RWPE1 (cell line): ENCODE results near the gene RNF19B.

Source experiments
- CTCF ChIA-PET: fragments of 350-600 bp; sonication (Branson Sonifier 250); formaldehyde crosslinking; extraction: SDS; loops from one replicate; lab custom pipeline; 2021; lab: Yijun Ruan, JAX
- POLR2A ChIA-PET: fragments of 400-600 bp; formaldehyde crosslinking; extraction: SDS; loops from one replicate; lab custom pipeline; 2020; ENCODE audit warnings: antibody characterized with exemption; ENCODE audit not compliant: low non-redundant PET; lab: Yijun Ruan, JAX
- DNase-seq: peaks from one replicate; pipeline ENCODE4 v3.0.0; 2012; ENCODE audit warnings: low spot score
- H3K27ac ChIP-seq: fragments of 450-650 bp; 2 replicates; pipeline ENCODE4 v1.5.1; 2017
- CTCF ChIP-seq: fragments of 450-650 bp; conservative IDR thresholded peaks from 2 replicates; pipeline ENCODE4 v1.5.1; 2017; ENCODE audit warnings: low read depth, mild to moderate bottlenecking

RNF19B gene

GRCh38 chr1:32971576-32971975 lies 7.0 kb upstream of the RNF19B start:
- no peak for DNase-seq
- ChIA-PET POLR2A (no interaction called here), CTCF (no interaction called here)
- no peak overlapping the region for H3K27ac ChIP-seq
- no peak for TF ChIP-seq CTCF

DNA sequence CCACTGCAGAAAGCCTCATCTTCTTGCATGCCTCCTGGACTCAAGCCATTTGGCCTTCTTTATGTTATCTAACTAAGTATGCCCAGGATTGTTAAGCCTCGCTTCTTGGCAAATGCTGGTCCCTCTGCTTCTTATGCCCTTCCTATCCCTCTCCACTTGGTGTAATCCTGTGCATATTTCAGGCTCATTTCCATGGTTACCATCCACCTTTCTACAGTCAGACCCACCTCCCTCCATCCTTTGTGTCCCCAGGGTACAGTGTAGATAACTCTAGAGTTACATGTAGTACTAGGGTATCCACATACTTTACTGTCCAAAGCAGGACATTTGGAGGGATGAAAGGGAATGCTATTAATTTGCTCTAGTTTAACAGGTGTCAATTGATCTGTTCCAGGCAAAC lies 6.5 kb upstream of the RNF19B start:
- no peak overlapping the region for H3K27ac ChIP-seq
- TF ChIP-seq CTCF: no peak
- DNase-seq: no peak
- ChIA-PET CTCF (no interaction called here), POLR2A (no interaction called here)

- POLR2A ChIA-PET: no interaction called here
- no peak for DNase-seq
- no peak overlapping the region for H3K27ac ChIP-seq
- no peak for TF ChIP-seq CTCF
- CTCF ChIA-PET: interaction anchor here (0.6 kb wide), 2 partner anchors 112 to 934 kb away, joined by 3 read pairs; no protein-coding TSS in a partner anchor
Measured at GRCh38 chr1:32969566-32969965, 5.0 kb upstream of the RNF19B start.

GRCh38 chr1:32967888-32968568 lies 3.4 kb upstream of the RNF19B start:
- TF ChIP-seq CTCF: no peak
- POLR2A ChIA-PET: no interaction called here
- no peak overlapping the region for H3K27ac ChIP-seq
- CTCF ChIA-PET: no interaction called here
- DNase-seq: no peak

DNA sequence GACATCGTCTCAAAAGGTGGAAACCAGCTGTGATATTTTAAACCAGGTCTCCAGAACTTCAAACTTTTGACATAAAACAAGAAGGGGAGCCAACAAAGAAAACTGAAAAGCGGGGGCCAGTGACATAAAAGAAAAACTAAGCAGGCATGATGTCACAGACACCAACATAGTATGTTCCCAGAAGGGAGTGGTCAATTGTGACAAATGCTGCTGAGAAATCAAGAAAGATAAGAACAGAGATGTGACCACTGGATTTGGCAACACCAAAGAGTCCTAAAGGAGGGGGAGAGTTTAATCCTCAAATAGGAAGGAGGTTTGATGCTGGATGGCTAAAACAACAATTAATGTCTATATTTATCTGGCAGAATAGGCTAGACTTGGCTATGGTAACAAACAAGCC lies 2.3 kb upstream of the RNF19B start:
- no peak for DNase-seq
- TF ChIP-seq CTCF: no peak
- CTCF ChIA-PET: interaction anchor here (0.5 kb wide), 1 partner anchor 506 kb away, joined by 6 read pairs; the partner anchor contains the start of gene ZSCAN20
- POLR2A ChIA-PET: no interaction called here
- no peak overlapping the region for H3K27ac ChIP-seq

GRCh38 chr1:32965251-32965747 lies 690 bp upstream of the RNF19B start:
- DNase-seq: no peak
- H3K27ac ChIP-seq: peak overlapping the region; percentile 92
- POLR2A ChIA-PET: interaction anchor here (2.5 kb wide), 1 partner anchor 13 kb away, joined by 11 read pairs; no protein-coding TSS in a partner anchor
- no peak for TF ChIP-seq CTCF
- CTCF ChIA-PET: interaction anchor here (0.6 kb wide), 1 partner anchor 52 kb away, joined by 4 read pairs; no protein-coding TSS in a partner anchor
